Activated CD4-positive, alpha-beta T cell treated with anti-CD3 and anti-CD28 coated beads, Interleukin-2, amount 10 ng/mL, durations not matched to agents 7 days and 5 days (primary cell): ENCODE data around the gene PPIH. TPM values are rescaled to one million over a fixed set of nuclear protein-coding genes. Genes with fewer than 3 reads are reported as not detected.
"Not testable (repeated sequence)": the region's sequence is repeated elsewhere in the genome, so short reads cannot be mapped to it uniquely, and the experiment has no call there.

Source experiments
- CTCF ChIA-PET: fragments of 350-600 bp; sonication (Branson Sonifier 250); formaldehyde crosslinking; loops from one replicate; lab custom pipeline; 2021; ENCODE audit warnings: antibody characterized with exemption; lab: Charles Lee
- POLR2A ChIA-PET: fragments of 350-600 bp; sonication (Branson Sonifier 250); formaldehyde crosslinking; loops from one replicate; lab custom pipeline; 2021; ENCODE audit warnings: antibody characterized with exemption; lab: Charles Lee
- DNase-seq: peaks from one replicate; pipeline ENCODE4 v3.0.0-alpha.2; 2020
- H3K27ac Mint-ChIP-seq: one replicate; pipeline ENCODE4 v1.8.0; 2021; ENCODE audit warnings: mild to moderate bottlenecking, moderate library complexity, mixed read lengths
- H3K27me3 Mint-ChIP-seq: one replicate; pipeline ENCODE4 v1.8.0; 2021; ENCODE audit warnings: mixed read lengths
- H3K36me3 Mint-ChIP-seq: one replicate; pipeline ENCODE4 v1.8.0; 2021; ENCODE audit warnings: low read depth, mixed read lengths
- H3K4me1 Mint-ChIP-seq: one replicate; pipeline ENCODE4 v1.8.0; 2021; ENCODE audit warnings: mixed read lengths
- H3K4me3 Mint-ChIP-seq: one replicate; pipeline ENCODE4 v1.8.0; 2021; ENCODE audit warnings: mild to moderate bottlenecking, moderate library complexity, mixed read lengths
- H3K9me3 Mint-ChIP-seq: one replicate; pipeline ENCODE4 v1.8.0; 2021; ENCODE audit warnings: mixed read lengths
- total RNA-seq, 2 experiments: library from RNA; stranded (reverse); gene quantifications; one replicate each; pipeline ENCODE4 v1.2.3, GENCODE V29; 2021

PPIH gene
- total RNA-seq: 100 to 1,000 TPM; 109 to 116 TPM

- DNase-seq: peak; percentile 97
- H3K4me3 Mint-ChIP-seq: peak within 1 kb of the TSS; percentile 86
- H3K27ac Mint-ChIP-seq: peak within 1 kb of the TSS; percentile 92
- no peaks in the 10 kb centered on the region for H3K27me3 Mint-ChIP-seq
- peaks cover 42% of the 10 kb centered on the region for H3K4me1 Mint-ChIP-seq
- POLR2A ChIA-PET: interaction anchor here (0.5 to 1.0 kb wide), 4 partner anchors 11 to 201 kb away, joined by 3 to 5 read pairs (median 4); no protein-coding TSS in a partner anchor
- H3K36me3 Mint-ChIP-seq: peaks cover 23% of the 10 kb centered on the region
- CTCF ChIA-PET: interaction anchor here (0.6 to 1.6 kb wide), 4 partner anchors 24 to 283 kb away, joined by 3 to 5 read pairs (median 4); partner anchors contain the start of genes C1orf50, P3H1 and YBX1
- H3K9me3 Mint-ChIP-seq: no peaks in the 10 kb centered on the region
These were observed at the start of gene PPIH for GRCh38 chr1:42657981-42658876. TSS of gene PPIH (plus strand) at chr1:42658423. CDS start at chr1:42658447, 24 bp downstream.

- CTCF ChIA-PET: interaction anchor here (0.6 kb wide), 2 partner anchors 122 to 145 kb away, joined by 3 read pairs; no protein-coding TSS in a partner anchor
These were observed 44.5 kb upstream of the PPIH start for GRCh38 chr1:42613803-42614131.

GRCh38 chr1:42618866-42619265 is 39.4 kb upstream of the PPIH start:
- peaks cover 4% of the 10 kb centered on the region for H3K27me3 Mint-ChIP-seq
- no peaks in the 10 kb centered on the region for H3K36me3 Mint-ChIP-seq
- DNase-seq: no peak
- POLR2A ChIA-PET: no interaction called here
- no peaks in the 10 kb centered on the region for H3K4me1 Mint-ChIP-seq
- CTCF ChIA-PET: no interaction called here
- H3K9me3 Mint-ChIP-seq: no peaks in the 10 kb centered on the region
- no peak overlapping the region for H3K4me3 Mint-ChIP-seq
- no peak overlapping the region for H3K27ac Mint-ChIP-seq

More at GRCh38 chr1:42613803-42614131, 44.5 kb upstream of the PPIH start:
- no peaks in the 10 kb centered on the region for H3K9me3 Mint-ChIP-seq
- H3K4me1 Mint-ChIP-seq: no peaks in the 10 kb centered on the region
- H3K36me3 Mint-ChIP-seq: no peaks in the 10 kb centered on the region
- no peak for DNase-seq
- H3K27me3 Mint-ChIP-seq: no peaks in the 10 kb centered on the region
- POLR2A ChIA-PET: no interaction called here
- no peak overlapping the region for H3K4me3 Mint-ChIP-seq
- H3K27ac Mint-ChIP-seq: no peak overlapping the region

- no peak for DNase-seq
- no peak overlapping the region for H3K4me3 Mint-ChIP-seq
- H3K36me3 Mint-ChIP-seq: no peaks in the 10 kb centered on the region
- ChIA-PET CTCF (no interaction called here), POLR2A (interaction anchor here (0.6 kb wide), 1 partner anchor 54 kb away, joined by 4 read pairs; no protein-coding TSS in a partner anchor)
- H3K27me3 Mint-ChIP-seq: peaks cover 10% of the 10 kb centered on the region
- H3K4me1 Mint-ChIP-seq: no peaks in the 10 kb centered on the region
- H3K27ac Mint-ChIP-seq: no peak overlapping the region
- H3K9me3 Mint-ChIP-seq: no peaks in the 10 kb centered on the region
These were observed 37.9 kb upstream of the PPIH start for GRCh38 chr1:42620307-42620706.

- H3K27ac Mint-ChIP-seq, POLR2A ChIA-PET, DNase-seq, CTCF ChIA-PET, H3K4me3 Mint-ChIP-seq, H3K36me3 Mint-ChIP-seq, H3K9me3 Mint-ChIP-seq, H3K4me1 Mint-ChIP-seq: not testable (repeated sequence)
- peaks cover 15% of the 10 kb centered on the region for H3K27me3 Mint-ChIP-seq
These were observed 37.0 kb upstream of the PPIH start for GRCh38 chr1:42621180-42621579.

GRCh38 chr1:42627205-42627604 is 31.0 kb upstream of the PPIH start:
- H3K9me3 Mint-ChIP-seq, H3K4me3 Mint-ChIP-seq, H3K4me1 Mint-ChIP-seq, POLR2A ChIA-PET, CTCF ChIA-PET, H3K36me3 Mint-ChIP-seq, H3K27ac Mint-ChIP-seq, DNase-seq: not testable (repeated sequence)
- H3K27me3 Mint-ChIP-seq: peaks cover 12% of the 10 kb centered on the region

- ChIA-PET CTCF (interaction anchor here (1.0 kb wide), 1 partner anchor 42 kb away, joined by 3 read pairs; no protein-coding TSS in a partner anchor), POLR2A (no interaction called here)
- Mint-ChIP-seq H3K27ac (no peak overlapping the region), H3K4me1 (no peaks in the 10 kb centered on the region), H3K9me3 (no peaks in the 10 kb centered on the region), H3K27me3 (no peaks in the 10 kb centered on the region), H3K4me3 (no peak overlapping the region), H3K36me3 (no peaks in the 10 kb centered on the region)
- DNase-seq: no peak
These were observed 19.1 kb upstream of the PPIH start for GRCh38 chr1:42639116-42639515.

- peaks cover 9% of the 10 kb centered on the region for H3K9me3 Mint-ChIP-seq
- peaks cover 7% of the 10 kb centered on the region for H3K36me3 Mint-ChIP-seq
- CTCF ChIA-PET: no interaction called here
- no peak overlapping the region for H3K4me3 Mint-ChIP-seq
- POLR2A ChIA-PET: no interaction called here
- H3K4me1 Mint-ChIP-seq: no peaks in the 10 kb centered on the region
- peaks cover 3% of the 10 kb centered on the region for H3K27me3 Mint-ChIP-seq
- no peak for DNase-seq
- no peak overlapping the region for H3K27ac Mint-ChIP-seq
These were observed 12.2 kb upstream of the PPIH start for GRCh38 chr1:42646056-42646455.

- Mint-ChIP-seq H3K4me1 (peaks cover 40% of the 10 kb centered on the region), H3K4me3 (peak overlapping the region; percentile 86), H3K36me3 (peaks cover 18% of the 10 kb centered on the region), H3K27me3 (no peaks in the 10 kb centered on the region), H3K27ac (peak overlapping the region; percentile 92), H3K9me3 (no peaks in the 10 kb centered on the region)
- no peak for DNase-seq
- CTCF ChIA-PET: interaction anchor here (1.6 kb wide), 1 partner anchor 27 kb away, joined by 4 read pairs; no protein-coding TSS in a partner anchor
- POLR2A ChIA-PET: no interaction called here
These were observed 1.0 kb upstream of the PPIH start for GRCh38 chr1:42657201-42657600.

GRCh38 chr1:42658877-42659337 is 684 bp downstream of the PPIH start:
- no peaks in the 10 kb centered on the region for H3K9me3 Mint-ChIP-seq
- H3K27me3 Mint-ChIP-seq: no peaks in the 10 kb centered on the region
- peak overlapping the region; percentile 86 for H3K4me3 Mint-ChIP-seq
- peaks cover 45% of the 10 kb centered on the region for H3K4me1 Mint-ChIP-seq
- peak overlapping the region; percentile 92 for H3K27ac Mint-ChIP-seq
- peaks cover 27% of the 10 kb centered on the region for H3K36me3 Mint-ChIP-seq
- ChIA-PET CTCF (interaction anchor here (1.3 kb wide), 1 partner anchor 24 kb away, joined by 4 read pairs; the partner anchor contains the start of gene YBX1), POLR2A (interaction anchor here (0.6 to 1.0 kb wide), 2 partner anchors 10 to 24 kb away, joined by 4 to 5 read pairs; no protein-coding TSS in a partner anchor)
- no peak for DNase-seq

GRCh38 chr1:42660907-42661500 is 2.8 kb downstream of the PPIH start:
- Mint-ChIP-seq H3K27ac (peak overlapping the region; percentile 89), H3K4me3 (peak overlapping the region; percentile 66), H3K4me1 (peaks cover 45% of the 10 kb centered on the region), H3K36me3 (peaks cover 41% of the 10 kb centered on the region), H3K9me3 (no peaks in the 10 kb centered on the region), H3K27me3 (no peaks in the 10 kb centered on the region)
- ChIA-PET CTCF (interaction anchor here (0.9 to 1.5 kb wide), 4 partner anchors 17 to 30 kb away, joined by 3 to 4 read pairs (median 3); partner anchors contain the start of gene YBX1), POLR2A (interaction anchor here (0.7 to 1.0 kb wide), 2 partner anchors 22 to 106 kb away, joined by 3 read pairs; partner anchors contain the start of gene P3H1)
- DNase-seq: peak; percentile 16

GRCh38 chr1:42669936-42670335 is 11.7 kb downstream of the PPIH start:
- peak overlapping the region; percentile 54 for H3K27ac Mint-ChIP-seq
- H3K36me3 Mint-ChIP-seq: peaks cover 52% of the 10 kb centered on the region
- H3K27me3 Mint-ChIP-seq: no peaks in the 10 kb centered on the region
- H3K4me1 Mint-ChIP-seq: peaks cover 7% of the 10 kb centered on the region
- CTCF ChIA-PET: no interaction called here
- DNase-seq: no peak
- no peak overlapping the region for H3K4me3 Mint-ChIP-seq
- POLR2A ChIA-PET: no interaction called here
- no peaks in the 10 kb centered on the region for H3K9me3 Mint-ChIP-seq
